OCI-M2 (cell line): Measurements from ENCODE around the gene TAF1B.

Experiments
- DNase-seq: peaks from one replicate; lab custom pipeline; 2025; ENCODE audit not compliant: unreplicated experiment; lab: John Stamatoyannopoulos, UW

TAF1B gene

GRCh38 chr2:9843229-9844035 lies at the start of gene TAF1B:
Gene TAF1B, plus strand, starts transcription at chr2:9843474. Its CDS starts 68 bp downstream, at chr2:9843542.
- DNase-seq, result peak; percentile 71

DNA sequence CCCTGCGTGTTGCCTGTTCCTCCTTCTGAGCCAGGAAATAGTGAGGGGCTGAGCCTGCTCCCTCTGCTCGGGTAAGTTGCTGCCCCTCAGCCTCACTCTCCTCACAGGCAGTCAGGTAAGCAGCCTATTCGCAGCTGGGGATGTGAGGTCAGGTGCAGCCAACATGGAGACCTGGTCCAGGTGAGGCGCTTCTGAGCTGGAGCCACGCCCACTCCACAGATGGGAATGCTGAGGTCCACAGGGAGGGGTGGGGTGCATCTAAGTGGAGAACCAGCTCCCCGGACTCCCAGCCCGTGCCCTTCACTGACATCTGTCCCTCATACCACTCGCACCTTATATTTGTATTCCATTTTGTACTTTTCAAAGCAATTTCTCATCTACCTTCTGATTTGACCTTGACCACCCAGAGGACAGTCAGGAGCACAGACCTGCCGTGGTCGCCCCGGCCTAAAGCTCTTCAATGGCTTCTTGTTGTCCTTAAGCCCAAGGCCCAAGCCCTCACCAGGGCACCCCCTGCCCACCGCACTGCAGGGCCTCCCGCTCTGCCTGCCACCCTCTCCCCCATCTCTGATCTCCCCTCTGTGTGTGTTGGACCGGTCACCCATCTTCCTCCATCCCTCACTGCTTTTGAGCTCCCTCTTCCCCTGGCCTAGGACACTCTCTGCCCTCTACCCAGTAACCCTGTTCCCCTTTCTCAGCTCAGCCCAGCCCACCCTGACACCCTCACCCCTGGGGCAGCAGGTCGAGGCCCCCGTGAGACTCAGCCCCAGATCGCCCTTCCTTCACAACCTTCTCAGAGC lies 49.2 kb upstream of the TAF1B start:
- no peak for DNase-seq

DNA sequence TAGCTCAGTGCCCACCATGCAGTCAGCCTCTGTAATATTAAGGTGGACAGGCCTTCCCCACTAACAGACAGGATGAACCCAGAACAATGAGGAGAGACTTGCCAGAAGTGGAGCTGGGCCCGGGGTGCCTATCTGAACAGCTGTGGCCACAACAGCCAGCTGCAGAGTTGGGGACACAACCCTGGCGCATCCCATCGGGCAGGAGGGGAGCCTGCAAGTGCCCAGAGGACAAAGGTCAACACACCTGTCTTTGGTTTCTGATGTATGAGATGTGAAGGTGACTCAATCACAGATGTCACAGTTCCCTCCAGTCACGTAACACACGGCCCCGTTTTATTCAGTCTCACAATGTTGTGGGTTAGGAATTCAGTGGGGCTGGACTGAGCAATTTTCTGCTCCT lies 48.2 kb upstream of the TAF1B start:
- DNase-seq, result no peak

- no peak for DNase-seq
Observed at GRCh38 chr2:9796056-9797010, 46.9 kb upstream of the TAF1B start.

DNA sequence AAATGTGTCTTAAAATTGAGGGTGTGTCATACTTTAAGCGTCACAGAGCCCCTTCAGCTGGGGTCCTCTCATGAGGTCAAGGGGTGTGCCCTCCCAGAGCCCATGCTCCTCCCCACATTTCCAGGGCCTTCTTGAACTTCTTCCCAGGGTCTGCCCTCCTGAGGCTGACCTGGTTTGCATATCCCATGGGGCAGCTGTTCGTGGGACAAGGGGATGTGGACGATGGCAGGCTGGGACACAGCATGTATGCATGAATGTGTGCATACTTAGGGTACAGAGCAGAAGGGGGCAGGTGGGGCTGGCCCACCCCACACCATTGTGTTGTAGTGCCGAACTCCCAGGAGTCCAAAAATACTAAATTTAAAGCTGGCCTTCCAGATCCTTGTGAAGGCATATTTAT lies 46.2 kb upstream of the TAF1B start:
- DNase-seq, result no peak

DNA sequence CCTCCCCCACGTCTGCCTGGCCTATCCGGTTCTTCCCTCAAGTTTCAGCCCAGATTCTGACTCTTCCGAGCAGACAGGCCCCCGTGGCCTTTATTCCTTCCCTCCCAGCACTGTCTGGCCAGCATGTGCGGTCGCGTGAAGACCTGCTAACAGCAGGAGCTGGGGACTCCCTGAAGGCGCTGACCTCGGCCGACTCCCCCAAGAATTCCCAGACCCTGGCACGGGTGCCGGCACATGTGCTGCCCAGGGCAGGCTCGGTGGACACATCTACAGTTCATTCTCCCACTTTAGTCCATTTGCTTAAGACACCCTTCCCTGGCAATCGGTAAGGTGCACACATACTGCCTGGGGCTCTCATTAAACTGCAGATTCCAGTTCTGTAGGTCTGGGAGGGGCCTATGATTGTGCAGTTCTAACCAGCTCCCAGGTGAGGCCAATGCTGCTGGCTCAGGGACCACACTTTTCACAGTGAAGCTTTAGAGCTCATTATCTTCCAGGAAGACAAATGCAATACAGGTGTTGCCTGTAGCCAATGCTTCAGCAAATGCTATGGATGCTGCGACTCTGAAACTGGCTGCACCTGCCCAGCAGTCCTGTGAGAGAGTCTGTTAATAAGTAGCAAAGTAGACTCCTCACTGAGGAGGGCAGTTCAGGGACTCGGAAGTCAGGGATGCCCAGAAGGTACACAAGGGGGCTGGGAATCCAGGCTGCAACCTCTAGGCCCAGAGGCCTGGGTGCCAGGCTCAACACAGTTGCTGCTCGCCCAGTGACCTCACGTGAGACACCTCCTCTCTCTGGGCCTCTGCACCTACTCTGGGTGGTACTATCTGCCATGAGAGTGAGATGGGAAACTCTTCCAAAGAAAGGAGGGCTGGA lies 45.4 kb upstream of the TAF1B start:
- DNase-seq, result no peak

DNA sequence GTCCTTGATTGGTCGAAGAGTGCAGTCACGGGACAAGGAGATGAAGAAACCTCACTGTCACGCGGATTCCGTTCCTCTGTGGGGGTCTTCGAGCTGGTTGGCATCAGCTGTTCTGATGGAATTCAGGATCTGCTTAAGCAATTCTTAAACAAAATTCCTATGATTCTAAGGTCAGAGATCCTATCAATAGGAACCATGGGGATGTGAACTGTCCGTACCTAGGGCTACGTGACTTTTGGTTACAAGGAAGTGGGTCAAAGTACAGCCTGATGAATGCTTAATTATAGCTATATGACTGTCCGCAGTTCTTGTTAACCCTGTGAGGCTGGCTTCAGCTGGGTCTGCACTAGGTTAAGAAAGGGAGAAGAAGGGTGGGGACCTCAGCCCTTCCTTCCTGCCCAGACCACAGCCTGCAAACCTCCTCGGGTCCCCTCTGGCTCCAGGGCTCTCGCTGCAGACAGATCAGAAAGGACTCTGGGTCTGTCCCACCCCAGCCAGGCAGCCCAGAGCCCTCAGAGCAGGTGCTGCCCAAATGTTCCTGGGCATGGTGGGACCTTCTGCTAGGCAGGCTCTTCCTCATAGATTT lies 44.2 kb upstream of the TAF1B start:
- DNase-seq, result no peak

DNA sequence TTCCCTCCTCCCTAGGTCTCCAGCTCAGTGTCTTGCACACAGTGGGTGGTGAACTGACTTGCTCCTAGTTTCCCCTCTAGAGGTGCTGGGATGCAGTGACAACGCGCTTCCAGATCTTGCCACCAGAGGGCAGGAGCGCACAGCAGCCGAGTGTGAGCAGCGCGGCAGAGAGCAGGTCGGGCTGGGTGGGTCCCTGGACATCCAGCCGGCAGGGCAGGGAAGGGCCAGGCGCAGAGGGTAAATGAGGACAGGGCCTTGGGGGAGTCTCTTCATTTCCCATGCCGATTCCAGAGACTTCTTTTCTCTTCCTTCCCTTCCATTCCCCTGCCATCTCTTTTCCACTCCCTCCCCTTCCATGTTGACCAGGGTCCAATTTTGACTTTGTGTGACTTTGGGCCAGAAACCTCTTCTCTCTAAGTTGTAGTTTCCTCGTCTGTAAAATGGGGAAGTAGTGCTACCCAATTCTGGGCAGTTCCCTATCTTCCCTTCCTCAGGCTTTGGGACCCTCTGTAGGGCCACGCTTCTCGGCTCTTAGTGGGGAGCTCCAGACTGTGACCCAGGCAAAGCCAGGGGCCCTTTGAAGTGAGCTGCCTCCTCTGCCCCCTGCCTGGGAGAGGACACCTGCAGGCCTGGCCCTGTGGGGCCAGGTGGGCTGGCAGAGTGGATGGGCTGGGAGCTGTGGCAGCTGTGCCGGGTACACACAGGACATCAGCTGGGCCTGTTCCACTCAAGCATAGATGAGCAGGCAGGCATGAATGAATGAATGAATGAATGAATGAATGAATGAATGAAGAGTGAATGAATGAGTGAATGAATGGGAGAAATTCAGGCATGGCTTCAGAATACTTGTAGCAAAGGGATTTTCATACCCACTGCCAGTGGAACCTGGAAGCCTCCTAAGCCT lies 43.3 kb upstream of the TAF1B start:
- DNase-seq, result peak; percentile 57

DNA sequence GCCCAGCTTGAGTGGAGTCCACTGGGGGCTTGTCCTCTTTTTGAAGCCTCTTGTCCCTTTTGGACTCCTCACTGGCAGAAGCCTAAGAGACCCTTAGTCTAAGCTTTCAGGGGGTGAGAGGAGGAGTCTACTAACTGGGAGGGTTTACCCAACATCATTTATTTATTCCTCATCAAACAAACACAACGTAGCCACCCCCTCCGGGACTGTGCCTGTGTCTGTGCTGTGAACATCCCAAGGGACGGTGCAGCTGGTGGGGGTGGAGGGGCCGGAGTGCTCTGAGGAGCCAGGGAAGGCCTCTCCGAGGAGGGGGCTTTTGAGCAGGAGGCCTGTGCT lies 42.7 kb upstream of the TAF1B start:
- no peak for DNase-seq

- DNase-seq, result no peak
Observed at GRCh38 chr2:9800975-9801726, 42.1 kb upstream of the TAF1B start.

- DNase-seq, result no peak
Observed at GRCh38 chr2:9802576-9802993, 40.7 kb upstream of the TAF1B start.

- DNase-seq, result no peak
Observed at GRCh38 chr2:9803023-9803805, 40.1 kb upstream of the TAF1B start.

DNA sequence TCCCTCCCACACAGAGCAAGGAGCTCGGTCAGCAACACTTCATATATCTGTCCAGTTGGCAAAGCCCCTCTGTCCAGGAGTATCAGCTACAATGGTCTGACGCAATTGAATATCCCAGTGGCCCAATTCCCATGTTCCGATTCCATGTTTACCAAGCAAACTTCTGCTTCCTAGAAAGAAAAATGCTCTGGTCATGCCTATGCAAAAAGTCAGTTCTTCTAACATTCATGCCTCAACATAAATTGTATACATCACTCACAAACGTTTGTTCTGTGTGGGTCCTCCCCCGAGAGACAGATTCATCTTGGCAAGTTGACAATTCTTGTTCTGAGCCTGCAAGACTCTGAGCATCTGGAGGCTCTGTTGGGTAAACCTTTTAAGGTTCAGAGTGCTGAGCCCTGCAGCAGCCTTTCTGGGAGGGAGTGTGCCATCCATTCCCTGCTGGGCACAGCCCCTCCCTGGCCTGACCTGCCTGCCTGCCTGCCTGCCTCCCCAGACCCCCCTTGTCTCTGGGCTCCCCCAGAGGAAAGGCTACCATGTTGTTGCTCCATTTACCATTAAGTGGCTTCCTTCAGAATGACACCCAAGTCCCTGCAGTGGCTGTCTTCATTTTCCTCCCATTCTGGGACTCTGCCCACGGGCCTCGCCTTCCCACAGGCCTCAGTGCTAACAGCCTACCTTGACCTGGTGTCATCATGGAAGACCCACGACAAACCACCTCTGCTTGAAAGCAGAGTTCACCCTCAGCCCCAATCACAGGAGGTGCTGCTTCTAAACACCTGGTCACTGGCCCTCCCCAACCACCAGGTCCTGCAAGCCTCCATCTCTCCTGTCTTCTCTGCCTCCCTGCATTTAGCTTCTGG lies 37.6 kb upstream of the TAF1B start:
- no peak for DNase-seq

GRCh38 chr2:9806298-9806610 lies 37.0 kb upstream of the TAF1B start:
- DNase-seq, result no peak

DNA sequence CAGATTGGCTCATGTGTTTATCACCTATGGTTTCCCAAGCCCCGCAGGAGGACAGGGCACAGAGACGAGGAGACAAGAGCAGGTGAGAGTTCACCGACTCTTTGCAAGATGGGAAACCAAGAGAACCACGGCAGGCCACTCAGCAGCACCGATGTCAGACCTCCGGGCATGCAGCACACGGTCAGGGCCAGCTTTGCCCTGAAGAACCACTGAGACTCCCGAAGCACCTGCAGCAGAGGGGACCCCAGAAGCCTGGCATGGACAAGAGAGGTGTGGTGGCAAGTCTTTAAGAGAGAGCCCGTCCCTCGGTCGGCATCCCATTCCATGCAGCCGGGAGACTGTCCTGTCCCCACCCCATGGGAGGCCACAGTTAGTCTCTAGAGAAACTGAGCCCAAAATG lies 36.6 kb upstream of the TAF1B start:
- DNase-seq, result no peak

GRCh38 chr2:9807056-9807455 lies 36.2 kb upstream of the TAF1B start:
- DNase-seq, result no peak
